NCI-H187 (cell line): ENCODE data around the gene PTCH1.
A peak's percentile ranks its signal among the peaks of the same experiment; 100 is the strongest.

Source experiments
- DNase-seq, 2 experiments: peaks; one replicate each; lab custom pipeline; 2025; lab: John Stamatoyannopoulos, UW

The PTCH1 gene

DNA sequence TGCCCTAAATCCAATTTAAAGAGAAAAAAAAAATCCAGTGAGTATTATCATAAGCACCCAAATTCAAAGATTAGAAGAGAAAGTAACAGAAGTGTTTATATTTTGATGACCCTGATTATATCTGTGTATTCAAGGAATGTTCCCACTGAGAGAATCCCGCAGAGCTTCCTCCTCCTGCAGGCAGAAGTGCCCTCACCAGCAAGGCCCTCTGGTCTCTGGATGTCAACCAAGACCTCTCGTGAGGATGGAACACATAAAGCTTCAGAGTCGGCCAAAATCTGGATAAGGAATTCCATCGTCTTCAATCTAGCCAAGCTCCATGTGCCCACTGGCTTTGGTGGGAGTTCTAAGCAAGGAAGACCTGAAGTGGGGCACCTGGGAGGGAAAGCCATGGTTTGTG is 18.1 kb downstream of the PTCH1 start:
- DNase-seq: no peak

DNA sequence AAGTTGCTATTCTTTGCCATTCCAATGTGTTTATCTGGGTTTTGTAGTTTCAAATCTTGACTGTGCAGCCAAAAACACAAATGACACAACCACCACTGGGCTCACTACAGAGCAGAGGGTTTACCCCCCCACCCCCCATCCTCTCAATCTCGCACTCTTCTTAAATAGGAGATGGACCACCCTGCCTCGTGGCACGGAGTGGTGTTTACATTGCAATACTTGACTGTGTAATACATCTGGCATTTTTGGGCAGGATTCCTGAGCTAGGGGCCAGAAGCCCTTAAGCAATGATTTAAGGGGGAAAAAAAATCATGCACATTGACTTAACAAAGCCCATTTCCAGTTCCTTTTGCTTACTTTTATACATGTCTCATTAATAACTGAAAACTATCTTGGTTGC is 19.0 kb downstream of the PTCH1 start:
- no peak for DNase-seq

DNA sequence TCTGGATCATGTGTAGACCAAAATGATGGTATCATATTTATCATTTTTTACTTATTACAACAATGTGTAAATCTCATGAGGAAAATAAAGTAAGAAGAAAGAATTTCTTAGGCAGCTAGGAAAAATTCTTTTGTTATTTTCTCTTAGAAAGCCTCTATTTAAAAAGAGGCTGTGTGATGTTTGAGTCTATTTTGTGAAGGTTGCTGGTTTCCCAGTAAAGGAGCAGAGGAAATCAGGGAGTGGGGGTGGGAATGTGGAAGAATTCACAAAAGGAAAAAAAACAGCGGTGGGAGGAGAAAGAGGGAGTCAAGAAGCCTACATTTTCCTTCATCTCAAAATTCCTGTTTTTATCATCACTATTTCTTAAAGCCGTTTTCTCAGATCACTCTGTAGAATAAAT is 20.1 kb downstream of the PTCH1 start:
- DNase-seq: no peak

DNA sequence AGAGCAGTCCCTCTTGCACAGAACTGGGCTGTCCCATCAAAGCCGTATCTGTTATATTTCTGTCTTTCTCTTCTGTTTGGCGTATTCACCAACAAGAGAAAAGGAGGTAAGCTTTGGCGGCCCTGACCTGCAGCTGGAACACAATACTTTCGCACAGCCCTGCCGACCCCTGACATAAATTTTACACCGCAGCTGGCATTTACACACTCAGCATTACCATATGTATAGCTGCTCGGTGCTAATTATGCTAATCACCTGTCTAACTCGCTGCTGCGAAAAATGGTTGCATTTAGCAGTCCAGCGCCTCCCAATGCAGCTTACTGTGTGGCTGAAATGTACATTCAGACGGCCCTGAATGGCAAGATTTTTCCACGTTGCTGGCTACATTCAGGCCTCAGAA is 20.8 kb downstream of the PTCH1 start:
- no peak for DNase-seq

DNA sequence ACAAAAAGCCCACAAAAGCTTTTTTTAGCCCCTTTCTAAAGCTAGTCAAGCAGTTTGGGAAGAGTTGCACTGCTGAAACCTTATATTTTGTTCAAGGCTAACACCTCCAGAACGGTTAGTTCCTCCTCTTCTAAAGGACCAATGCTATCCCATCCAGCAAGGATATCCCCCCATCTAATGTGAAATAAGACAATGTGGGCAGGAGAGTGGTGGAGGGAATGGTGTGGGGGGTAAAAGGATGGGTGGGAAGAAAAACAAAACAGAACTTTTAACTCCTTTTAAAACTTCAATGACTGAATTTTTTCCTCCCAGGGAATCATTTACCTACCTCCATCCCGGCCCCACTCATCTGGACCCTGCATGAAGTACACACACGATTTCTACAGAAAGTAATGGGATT is 21.2 kb downstream of the PTCH1 start:
- no peak for DNase-seq

DNA sequence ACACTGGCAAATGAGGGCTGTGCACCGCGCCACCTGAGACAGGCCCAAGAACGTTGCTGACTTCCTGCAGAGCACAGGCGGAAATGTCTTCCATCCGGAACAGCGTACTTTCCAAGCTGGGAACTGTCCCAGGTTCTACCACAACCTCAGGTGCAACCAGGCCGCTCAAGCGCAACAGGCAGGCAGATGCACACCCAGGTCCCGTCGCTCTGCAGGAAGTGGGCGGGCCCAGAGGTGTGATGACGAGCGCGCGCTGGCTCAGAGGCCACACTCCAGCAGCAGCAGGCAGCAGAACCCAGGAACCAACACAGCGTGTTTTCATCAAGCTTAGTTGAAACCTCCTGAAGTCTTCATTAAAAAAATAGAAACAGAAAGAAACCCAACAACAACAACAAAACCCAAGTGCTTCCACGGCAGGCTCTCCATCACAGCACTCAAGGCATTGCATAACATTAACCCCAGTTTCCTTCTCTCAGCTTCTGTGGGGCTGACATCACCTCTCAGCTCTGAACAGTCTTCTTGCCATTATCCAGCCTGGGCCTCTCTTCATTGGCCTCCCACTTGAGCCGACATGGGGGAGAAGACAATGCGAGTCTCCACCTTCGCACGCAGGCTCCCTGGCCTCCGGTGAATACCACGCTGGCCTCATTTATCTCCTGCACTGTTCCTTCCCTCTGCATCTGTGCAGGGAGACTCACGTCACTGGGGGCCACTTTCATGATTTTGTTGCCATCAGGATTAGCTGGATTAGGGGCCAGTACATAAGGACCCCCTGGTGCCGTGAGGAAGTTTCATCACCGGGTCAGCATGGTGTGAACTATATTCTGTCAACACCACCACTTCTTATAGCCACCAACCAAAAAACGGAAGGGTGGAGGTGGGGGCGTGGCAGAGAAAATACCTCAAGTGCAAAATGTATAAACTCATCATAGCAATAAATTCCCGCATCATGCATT is 22.1 kb downstream of the PTCH1 start:
- peak in 1 of 2 experiments; percentile 74 for DNase-seq

DNA sequence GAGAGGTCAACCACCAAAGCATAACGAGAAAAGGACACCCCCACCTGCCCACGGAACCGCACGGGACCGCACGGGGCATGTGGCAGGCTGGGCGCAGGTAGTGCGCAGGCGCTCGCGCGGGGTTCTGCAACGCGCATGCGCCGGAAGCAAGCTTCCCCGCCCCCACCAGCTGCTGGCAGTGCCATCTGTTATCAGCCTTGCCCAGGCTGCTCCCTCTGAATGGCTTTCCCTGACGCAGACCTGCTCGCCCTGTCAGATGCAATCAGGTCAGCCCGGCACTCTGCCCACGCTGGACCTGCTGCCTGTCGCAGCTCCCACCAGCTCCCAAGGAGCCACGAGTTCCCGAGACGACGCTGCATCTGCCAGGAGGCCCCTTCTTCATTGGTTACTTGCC is 22.8 kb downstream of the PTCH1 start:
- peak; percentile 32 to 56 for DNase-seq

DNA sequence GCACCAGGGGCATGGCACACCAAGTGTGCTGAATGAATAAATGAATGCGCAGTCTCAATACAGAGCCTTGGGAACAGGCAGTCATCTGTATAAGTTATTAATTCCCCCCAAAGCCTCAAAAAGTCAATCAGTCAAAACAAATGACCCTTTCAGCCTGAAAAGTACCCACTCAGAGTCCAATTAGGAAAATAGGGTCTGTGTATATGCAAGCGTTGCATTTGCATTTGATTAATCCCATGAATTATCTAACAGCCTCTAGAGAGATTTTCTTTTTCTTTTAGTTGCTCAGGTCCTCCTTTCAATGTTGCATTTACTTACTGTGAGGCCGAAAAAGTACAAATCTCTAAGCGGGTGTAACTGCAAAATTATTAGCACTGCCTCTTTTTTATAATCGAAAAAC is 23.4 kb downstream of the PTCH1 start:
- DNase-seq: no peak

DNA sequence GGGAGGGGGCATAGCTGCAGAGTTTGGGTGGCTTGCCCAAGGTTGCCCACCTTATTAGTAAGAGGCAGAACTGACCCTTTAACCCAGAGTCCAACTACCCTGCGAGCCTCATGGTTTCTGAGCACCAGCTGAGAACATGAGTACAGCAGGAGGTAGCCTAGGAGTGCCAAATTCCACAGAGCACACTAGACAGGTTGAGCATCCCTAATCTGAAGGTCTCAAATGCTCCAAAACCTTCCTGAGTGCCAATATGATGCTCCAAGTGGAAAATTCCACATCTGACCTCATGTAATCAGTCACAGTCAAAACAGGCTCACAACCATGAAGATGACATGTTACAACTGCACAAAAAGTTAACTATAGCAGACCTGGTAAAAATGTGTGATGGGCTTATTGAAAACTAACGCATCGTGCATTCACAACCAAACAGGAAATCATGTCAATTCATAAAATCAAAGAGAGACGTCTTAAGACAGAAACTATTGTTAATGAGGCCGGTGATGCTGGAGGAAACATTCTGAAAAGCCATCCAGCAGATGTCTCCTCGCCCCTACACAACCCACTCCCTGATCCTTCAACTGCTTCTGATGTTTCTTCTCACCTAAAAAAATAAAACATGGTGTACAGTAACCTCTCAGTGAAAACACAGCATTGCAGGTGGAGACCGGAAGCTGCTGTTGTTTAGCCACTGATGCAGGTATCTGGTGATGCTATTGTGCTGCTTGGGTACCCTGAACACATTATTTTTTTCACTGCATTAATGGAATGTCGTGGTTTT is 25.0 kb downstream of the PTCH1 start:
- no peak for DNase-seq

DNA sequence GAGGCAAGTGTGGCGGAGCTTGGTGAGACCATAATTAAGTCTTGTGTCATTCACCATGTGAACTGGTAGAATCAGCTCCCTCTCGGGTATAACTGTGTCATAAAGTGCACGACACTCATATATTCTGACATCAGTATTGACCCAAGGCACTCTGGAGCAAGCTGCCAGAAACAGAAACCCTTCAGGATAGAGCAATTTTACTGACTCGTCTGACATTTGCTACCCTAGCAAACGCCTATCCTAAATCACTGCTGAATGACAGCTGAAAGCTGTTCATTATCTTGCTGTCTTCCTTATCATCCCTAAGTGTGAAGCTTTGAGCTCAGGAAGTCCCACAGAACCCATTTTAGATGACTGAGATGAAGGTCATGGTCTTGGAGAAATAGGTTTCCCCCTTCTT is 27.8 kb downstream of the PTCH1 start:
- no peak for DNase-seq

DNA sequence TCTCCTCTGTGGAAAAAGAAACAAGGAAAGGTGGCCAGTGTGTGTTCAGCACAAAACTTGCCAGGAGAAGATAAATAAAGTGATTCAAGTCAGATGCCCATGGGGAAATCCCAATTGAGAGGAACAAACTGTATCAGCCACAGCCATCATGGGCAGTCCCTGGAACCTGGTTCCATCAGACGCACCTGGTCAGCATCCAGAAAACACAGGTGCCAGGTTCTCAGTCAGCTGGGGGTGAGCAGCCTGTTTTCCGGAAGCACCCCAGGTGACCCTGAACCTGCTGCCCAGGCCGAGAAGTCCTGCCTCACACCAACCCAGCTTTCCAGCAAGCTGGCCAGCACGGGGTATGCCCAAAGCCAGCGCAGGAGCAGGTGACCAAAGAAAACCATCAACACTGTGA is 30.5 kb downstream of the PTCH1 start:
- no peak for DNase-seq

DNA sequence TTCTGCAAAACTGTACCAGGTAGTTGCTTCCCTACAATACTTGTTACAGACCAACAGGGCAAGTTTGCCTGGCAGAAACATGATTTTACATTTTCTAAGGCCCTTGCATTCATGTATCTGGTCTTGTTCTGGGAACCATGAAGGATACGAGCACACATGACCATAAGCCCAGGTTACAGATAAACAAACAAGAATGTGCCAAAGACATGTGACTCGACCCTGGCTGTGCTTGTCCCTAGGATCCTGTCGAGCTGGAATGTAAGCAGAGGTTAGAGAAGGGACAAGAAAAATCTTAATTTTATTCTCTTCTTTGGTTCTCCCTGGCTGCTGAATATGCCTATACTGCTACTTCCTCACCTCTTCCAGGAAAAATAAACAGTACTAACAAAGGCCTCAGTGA is 32.5 kb downstream of the PTCH1 start:
- DNase-seq: no peak

DNA sequence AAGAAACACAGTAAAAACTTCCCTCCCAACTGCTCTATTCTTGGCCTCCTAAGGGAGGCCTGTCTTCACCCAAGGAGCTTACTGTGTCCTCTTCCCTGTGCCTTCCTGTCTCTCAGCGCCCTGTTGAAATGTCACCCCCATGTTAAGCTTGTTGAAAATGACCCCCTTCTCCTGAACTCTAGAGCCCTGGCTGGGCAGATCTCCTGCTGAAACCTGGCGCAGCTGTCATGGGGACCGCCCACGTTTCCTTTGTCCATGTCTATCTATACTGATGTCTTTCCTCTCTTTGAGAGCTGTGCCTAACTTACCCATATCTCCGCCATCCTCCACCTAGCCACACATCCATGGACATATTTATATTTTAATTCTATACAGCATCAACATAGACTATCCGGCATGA is 33.3 kb downstream of the PTCH1 start:
- no peak for DNase-seq

DNA sequence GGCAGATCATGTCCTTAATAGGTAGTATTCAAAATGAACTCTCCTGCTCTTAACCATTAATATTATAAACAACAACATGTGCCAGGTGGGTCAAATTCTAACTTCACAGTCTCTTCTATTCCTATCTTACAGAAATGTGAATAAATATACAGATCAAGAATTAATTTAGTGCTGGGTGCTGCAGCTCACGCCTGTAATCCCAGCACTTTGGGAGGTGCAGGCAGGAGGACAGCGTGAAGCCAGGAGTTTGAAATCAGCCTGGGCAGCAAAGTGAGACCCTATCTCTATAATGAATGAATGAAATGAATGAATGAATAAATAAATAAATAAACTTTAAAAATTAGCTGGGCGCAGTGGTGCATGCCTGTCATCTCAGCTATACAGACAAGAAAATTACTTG is 34.1 kb downstream of the PTCH1 start:
- DNase-seq: no peak

DNA sequence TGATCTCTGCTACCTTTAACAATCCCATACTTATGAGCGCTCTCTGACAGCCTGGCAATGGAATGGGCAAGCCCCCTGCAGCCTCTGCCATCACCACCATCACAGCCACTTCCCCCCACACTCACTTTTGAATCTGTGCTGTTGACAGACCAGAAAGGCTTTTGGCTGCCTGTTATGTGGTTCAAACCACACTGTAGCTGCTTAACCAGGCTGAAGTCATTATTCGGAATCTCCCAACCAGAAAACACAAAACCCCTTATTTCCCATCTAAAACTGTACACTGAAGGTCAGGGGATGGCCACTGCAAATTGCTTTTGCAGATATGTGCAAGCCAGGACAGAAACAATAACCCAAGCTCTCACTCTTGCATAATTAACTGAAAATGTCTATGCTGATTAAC is 35.8 kb downstream of the PTCH1 start:
- DNase-seq: no peak

DNA sequence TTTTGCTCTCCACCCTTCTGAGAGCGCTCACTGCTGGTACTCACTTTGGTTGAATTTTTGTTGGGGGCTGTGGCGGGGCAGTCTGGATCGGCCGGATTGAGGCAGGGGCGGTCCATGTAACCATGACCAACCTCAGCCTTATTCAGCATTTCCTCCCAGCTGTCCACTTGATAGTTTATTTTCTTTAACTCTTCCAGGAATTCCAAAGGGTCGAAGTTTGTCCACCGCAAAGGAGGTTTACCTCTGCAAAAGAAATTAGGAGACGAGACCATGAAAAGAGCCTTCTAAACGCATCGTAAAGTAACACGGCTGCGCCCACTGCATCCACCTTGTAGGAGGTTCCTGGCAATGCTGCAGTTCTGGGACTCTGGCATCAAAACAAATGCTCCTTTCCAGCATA is 36.4 kb downstream of the PTCH1 start:
- DNase-seq: no peak

DNA sequence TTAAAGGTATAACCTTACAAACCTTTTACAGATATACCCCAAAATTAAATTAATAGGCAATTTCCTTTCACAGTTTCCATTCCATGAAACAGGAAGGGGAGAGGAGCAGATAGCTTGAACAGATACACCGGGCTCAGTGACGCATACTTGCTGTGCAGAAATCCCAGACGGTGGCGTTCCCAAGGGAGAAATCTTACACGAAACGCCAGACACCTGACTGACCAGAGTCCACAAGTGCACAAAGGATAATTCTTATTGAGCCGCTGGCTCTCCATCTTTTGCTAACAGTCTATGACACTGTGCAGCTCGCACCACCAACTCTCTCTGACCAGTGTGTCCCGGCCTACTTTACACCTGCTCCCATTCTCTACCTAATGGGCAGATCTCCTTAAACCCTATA is 37.4 kb downstream of the PTCH1 start:
- no peak for DNase-seq

DNA sequence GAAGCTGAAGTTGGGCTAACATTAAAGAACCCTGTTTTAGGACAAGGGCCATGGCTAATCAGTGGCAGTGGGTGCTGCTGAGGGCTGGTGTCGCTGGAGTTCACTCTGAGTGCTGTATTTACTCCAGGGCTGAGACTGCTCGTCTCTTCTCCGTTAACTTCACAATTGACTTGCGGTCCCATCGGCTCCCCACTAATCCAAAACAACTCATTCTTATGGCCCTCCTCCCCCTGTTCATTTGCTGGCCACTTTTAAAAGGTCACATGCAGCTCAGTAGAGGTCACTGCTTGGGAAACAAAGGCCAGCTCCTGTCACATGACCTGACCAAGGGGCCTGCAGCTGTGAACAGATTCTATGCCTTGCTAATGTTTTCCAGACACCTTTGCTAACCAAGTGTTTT is 38.4 kb downstream of the PTCH1 start:
- DNase-seq: no peak

DNA sequence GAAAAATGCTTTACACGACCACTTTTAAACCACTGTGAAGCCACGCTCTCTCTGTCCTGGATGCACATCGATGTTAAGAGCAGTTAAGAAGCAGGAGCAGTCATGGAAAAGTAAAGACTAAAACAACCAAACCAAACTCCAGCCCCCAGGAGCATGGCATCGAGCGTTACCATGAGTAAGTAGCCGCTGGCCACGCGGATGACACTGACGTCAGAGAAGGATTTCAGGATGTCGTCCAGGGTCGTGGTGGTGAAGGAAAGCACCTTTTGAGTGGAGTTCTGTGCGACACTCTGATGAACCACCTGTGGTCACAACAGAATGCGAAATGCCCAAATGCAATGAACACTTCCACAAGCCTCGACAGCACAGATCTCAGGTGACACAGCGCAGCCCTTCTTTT is 38.9 kb downstream of the PTCH1 start:
- no peak for DNase-seq

DNA sequence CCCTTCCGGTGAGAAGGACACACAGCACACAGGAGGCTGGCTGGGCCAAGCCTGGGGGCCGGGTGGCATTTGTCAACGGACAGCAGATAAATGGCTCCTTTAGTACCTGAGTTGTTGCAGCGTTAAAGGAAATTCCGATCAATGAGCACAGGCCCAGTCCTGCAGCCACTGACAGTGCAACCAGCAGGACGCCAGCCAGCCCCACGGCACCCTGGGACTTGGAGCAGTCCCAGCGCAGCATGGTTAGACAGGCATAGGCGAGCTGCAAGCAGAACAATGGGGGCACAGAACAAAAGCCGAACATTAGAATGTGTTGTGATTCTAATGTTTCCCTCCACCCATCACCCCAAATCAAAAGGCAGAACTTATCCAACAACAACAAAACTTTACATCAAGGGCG is 39.3 kb downstream of the PTCH1 start:
- no peak for DNase-seq

DNA sequence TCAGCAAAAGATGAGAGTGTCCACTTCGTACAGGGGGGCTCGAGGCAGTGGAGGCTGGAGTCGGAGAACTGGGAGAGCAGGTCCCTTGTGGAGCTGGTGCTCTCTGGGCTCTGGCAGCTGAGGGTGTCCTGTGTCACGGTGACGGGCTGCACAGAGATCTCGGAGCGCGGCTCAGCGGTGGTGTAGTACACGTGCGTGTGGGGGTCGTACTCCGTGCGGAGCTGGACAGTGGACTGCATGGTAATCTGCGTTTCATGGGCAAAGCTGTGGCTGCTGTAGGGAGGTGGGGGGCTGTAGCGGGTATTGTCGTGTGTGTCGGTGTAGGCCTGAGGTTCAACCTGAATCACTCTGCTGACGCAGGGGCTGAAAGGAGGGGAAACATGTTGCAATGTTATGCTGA is 48.0 kb downstream of the PTCH1 start:
- DNase-seq: no peak

DNA sequence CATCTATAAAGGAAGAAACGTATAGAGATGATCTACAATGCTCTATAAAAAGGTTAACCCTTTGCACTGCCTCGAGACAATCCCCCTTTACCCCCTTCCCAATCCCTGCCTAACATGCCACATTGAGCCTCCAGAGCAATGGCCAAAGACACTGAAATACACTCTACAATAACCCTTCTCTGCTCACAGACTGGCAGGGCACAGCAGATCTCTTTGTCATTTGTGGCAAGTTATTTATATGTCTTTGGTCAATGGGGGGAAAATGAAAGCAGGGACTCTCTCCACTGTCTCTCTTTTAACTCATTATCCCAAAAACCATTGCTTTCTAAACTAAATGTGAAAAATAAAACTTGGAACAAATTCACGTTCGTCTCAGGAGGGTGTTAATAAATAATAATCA is 51.7 kb downstream of the PTCH1 start:
- no peak for DNase-seq
